ENCODE data around the gene C16orf54.
"Not testable (repeated sequence)": the region's sequence is repeated elsewhere in the genome, so short reads cannot be mapped to it uniquely, and the experiment has no call there.

Gene C16orf54

DNA sequence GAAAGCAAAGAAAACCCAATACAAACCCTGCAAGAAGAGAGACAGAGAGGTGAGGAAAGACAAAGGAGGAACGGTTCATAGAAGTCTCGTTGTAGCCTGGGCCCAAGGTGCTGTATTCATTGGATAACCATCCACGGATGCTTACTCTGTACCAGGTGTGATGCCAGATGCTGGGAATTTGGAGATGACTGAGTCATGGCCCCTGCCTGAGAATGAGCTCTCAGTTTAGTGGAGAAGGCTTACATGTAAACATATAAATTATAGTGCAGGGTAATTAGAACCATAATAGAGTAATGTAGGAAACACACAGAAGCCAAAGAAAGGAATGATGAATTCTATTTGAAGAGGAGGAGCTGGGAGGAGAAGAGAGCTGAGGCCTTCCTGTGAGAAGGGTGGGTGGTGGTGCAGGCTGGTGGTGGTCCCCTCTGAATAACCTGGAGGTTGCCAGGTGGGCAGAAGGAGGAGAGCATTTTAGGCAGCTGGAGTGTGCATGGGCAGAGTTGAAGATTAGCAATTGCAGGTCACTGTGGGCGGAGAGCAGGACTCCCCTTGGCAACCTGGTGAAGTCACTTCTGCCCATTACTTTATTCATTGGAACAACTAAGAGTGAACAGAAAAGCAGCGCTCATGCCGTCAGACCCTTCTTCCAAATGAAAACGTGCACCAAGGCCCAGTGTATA is 24.6 kb upstream of the C16orf54 start:
- TF ChIP-seq ZFX (IDR thresholded peaks at IDR 0.05), result no peak
- TF ChIP-seq, protein P1, sequence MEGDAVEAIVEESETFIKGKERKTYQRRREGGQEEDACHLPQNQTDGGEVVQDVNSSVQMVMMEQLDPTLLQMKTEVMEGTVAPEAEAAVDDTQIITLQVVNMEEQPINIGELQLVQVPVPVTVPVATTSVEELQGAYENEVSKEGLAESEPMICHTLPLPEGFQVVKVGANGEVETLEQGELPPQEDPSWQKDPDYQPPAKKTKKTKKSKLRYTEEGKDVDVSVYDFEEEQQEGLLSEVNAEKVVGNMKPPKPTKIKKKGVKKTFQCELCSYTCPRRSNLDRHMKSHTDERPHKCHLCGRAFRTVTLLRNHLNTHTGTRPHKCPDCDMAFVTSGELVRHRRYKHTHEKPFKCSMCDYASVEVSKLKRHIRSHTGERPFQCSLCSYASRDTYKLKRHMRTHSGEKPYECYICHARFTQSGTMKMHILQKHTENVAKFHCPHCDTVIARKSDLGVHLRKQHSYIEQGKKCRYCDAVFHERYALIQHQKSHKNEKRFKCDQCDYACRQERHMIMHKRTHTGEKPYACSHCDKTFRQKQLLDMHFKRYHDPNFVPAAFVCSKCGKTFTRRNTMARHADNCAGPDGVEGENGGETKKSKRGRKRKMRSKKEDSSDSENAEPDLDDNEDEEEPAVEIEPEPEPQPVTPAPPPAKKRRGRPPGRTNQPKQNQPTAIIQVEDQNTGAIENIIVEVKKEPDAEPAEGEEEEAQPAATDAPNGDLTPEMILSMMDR (conservative IDR thresholded peaks at IDR 0.05), result no peak
- no peak overlapping the region for H3K27ac ChIP-seq

DNA sequence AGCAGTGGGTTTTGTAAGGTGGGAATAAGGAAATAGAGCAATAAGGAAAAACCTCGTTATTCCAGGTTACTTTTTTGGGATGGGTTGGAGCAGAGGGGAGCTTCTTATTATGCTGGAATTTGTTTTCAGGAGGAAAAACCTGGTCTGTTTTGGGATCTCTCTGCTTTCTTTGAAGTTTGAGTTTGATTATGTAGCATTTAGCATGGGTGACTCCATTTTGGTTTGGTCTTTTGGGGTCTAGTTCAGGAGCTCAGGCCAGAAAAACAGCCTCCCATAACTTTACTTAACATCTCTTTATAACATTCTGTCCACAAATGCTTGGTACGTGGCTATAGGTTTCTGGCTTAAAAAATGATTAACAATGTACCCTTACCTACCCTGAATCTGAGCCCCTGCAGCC is 23.7 kb upstream of the C16orf54 start:
- H3K27ac ChIP-seq, result no peak overlapping the region
- TF ChIP-seq, protein P1 (conservative IDR thresholded peaks at IDR 0.05), result no peak
- TF ChIP-seq ZFX (IDR thresholded peaks at IDR 0.05), result no peak

DNA sequence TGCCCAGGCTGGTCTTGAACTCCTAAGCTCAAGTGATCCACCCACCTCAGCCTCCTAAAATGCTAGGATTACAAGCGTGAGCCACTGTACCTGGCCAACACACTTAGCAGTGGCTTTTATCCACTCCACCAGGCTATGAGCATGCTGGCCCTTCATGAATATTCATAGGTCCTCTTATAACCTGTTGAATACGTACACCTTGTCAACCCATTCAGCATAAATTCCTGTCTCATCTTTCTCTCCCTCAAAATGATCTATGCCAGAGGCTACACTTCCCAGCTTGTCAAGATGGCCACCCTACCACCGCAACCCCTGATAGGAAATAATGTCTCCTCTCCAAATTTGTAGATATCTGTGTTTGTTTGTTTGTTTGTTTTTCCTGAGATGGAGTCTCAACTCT is 21.3 kb upstream of the C16orf54 start:
- peak overlapping the region; percentile 88 for H3K27ac ChIP-seq
- TF ChIP-seq, protein P1 (conservative IDR thresholded peaks at IDR 0.05), result no peak
- no peak for TF ChIP-seq ZFX (IDR thresholded peaks at IDR 0.05)

DNA sequence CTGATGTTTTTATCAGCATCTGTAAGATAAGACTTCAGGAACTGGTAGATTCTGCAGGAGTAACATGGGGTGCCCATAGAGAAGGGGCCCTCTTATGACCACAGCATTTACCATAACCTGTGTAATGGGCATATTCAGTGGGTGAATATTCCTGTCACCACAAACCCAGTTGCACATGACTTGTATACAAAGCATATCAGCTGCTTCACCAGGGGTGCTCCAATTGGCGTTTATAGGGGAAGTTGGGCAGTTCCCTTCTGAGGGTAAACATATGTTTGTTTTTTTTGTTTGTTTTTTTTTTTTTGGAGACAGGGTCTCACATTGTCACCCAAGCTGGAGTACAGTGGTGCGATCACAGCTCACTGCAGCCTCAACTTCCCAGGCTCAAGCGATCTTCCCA is 20.8 kb upstream of the C16orf54 start:
- TF ChIP-seq ZFX (IDR thresholded peaks at IDR 0.05), result no peak
- TF ChIP-seq, protein P1 (conservative IDR thresholded peaks at IDR 0.05), result no peak
- peak overlapping the region; percentile 88 for H3K27ac ChIP-seq

DNA sequence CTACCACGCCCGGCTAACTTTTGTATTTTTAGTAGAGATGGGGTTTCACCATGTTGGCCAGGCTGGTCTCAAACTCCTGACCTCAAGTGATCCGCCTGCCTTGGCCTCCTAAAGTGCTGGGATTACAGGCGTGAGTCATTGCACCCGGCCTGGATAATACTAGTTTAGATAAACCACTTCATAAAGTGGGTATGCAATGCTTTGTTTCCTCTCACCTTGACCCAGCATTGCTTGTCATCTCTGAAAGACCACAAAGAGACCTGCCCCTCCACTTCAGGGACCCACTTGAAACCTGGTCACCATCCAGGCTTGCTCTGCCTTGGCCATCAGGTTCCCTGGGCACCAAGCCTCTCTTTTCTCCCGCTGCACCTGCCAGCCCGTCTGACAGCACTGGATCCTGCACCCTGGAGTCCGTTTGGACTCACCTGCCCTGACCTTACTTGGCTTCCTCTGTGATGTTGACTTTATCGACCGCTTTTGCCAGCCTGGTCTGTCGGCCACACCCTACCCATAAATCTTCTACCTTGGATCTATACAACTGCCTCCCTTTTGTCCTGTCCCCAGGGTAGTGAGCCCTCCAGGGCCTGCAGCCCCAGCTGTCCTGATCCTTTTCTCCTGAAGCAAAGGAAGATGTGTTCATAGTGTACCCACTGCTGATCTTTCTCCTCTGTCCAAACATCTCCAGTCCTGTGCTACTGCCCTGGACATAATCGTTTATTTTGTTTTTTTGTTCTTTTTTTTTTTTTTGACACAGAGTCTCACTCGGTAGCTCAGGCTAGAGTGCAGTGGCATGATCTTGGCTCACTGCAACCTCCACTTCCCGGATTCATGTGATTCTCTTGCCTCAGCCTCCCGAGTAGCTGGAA is 19.6 kb upstream of the C16orf54 start:
- peak overlapping the region; percentile 88 for H3K27ac ChIP-seq
- TF ChIP-seq, protein P1 (conservative IDR thresholded peaks at IDR 0.05), result no peak
- TF ChIP-seq ZFX (IDR thresholded peaks at IDR 0.05), result no peak

DNA sequence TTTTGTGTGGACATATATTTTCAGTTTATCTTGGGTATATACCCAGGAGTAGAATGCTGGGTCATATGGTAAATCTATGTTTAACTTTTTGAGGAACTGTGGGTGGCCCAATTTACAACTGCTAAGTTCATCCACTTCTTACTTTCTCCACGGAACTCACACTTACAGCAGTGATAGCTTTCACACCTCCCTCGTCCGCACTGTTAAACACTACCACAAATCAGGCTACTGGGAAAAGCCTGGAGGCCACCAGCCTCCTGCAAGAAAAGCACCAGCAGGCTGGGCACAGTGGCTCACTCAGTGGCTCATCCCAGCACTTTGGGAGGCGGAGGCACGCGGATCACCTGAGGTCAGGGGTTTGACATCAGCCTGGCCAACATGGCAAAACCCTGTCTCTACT is 17.5 kb upstream of the C16orf54 start:
- TF ChIP-seq ZFX (IDR thresholded peaks at IDR 0.05), result no peak
- TF ChIP-seq, protein P1 (conservative IDR thresholded peaks at IDR 0.05), result no peak
- peak overlapping the region; percentile 88; the same call in 1 of the 2 replicates for H3K27ac ChIP-seq

DNA sequence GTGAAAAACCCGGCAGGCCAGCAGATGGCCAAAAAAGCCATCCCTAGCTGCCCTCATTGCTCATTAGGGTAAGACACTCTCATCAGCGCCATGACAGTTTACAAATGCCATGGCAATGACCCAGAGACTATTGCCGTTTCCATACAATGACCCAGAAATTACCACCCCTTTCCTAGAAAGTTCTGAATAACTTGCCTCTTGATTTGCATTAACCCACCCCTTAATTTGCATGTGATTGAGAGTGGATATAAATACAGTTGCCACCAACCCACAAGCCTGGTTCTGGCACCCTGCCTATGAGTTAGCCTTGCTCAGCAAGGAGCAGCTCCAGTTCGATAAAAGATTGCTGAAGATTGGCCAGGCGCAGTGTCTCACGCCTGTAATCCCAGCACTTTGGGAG is 16.1 kb upstream of the C16orf54 start:
- no peak overlapping the region for H3K27ac ChIP-seq
- TF ChIP-seq ZFX (IDR thresholded peaks at IDR 0.05), result no peak
- TF ChIP-seq, protein P1 (conservative IDR thresholded peaks at IDR 0.05), result no peak

DNA sequence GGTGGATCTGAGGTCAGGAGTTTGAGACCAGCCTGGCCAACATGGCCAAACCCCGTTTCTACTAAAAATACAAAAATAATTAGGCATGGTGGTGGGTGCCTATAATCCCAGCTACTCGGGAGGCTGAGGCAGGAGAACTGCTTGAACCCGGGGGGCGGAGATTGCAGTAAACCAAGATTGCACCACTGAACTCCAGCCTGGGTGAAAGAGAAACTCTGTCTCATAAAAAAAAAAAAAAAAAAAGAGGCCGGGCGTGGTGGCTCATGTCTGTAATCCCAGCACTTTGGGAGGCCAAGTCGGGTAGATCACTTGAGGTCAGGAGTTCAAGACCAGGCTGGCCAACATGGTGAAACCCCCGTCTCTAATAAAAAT is 15.5 kb upstream of the C16orf54 start:
- H3K27ac ChIP-seq, result not testable (repeated sequence)

All from C4-2B (cell line).